Activated naive CD8-positive, alpha-beta T cell (primary cell): ENCODE data around the gene TMA7B.
"Not testable (repeated sequence)": the region's sequence is repeated elsewhere in the genome, so short reads cannot be mapped to it uniquely, and the experiment has no call there.

ENCODE experiments used
- H3K27ac Mint-ChIP-seq: one replicate; pipeline ENCODE4 v1.8.0; 2021; ENCODE audit warnings: mixed read lengths
- H3K27me3 Mint-ChIP-seq: one replicate; pipeline ENCODE4 v1.8.0; 2021; ENCODE audit warnings: mixed read lengths
- H3K36me3 Mint-ChIP-seq: one replicate; pipeline ENCODE4 v1.8.0; 2021; ENCODE audit warnings: mixed read lengths
- H3K4me1 Mint-ChIP-seq: one replicate; pipeline ENCODE4 v1.8.0; 2021; ENCODE audit warnings: low read depth, mixed read lengths
- H3K4me3 Mint-ChIP-seq: one replicate; pipeline ENCODE4 v1.8.0; 2021; ENCODE audit warnings: mild to moderate bottlenecking, mixed read lengths
- H3K9me3 Mint-ChIP-seq: one replicate; pipeline ENCODE4 v1.8.0; 2021; ENCODE audit warnings: low read depth, mixed read lengths

The TMA7B gene

DNA sequence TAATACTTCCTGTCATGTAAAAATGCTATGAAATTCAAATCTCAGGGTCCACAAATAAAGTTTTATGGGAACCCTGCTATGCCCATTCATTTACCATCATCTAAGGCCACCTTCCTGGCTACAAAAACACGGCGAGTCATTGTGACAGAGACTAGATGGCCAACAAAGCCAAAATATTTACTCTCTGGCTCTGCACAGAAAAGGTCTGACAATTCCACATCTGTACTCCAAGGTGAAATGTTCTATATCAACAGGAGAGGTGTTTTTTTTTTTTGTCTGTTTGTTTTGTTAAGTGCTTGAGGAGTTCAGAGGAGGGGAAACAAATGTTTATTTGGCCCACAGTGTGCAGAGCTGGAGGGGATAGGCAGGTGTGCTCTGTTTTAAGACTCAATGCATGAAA, 18.6 kb upstream of the TMA7B start:
- Mint-ChIP-seq H3K4me3 (peak overlapping the region; percentile 30), H3K4me1 (peaks cover 97% of the 10 kb centered on the region), H3K36me3 (peaks cover 3% of the 10 kb centered on the region), H3K27me3 (no peaks in the 10 kb centered on the region), H3K27ac (peak overlapping the region; percentile 97), H3K9me3 (no peaks in the 10 kb centered on the region)

DNA sequence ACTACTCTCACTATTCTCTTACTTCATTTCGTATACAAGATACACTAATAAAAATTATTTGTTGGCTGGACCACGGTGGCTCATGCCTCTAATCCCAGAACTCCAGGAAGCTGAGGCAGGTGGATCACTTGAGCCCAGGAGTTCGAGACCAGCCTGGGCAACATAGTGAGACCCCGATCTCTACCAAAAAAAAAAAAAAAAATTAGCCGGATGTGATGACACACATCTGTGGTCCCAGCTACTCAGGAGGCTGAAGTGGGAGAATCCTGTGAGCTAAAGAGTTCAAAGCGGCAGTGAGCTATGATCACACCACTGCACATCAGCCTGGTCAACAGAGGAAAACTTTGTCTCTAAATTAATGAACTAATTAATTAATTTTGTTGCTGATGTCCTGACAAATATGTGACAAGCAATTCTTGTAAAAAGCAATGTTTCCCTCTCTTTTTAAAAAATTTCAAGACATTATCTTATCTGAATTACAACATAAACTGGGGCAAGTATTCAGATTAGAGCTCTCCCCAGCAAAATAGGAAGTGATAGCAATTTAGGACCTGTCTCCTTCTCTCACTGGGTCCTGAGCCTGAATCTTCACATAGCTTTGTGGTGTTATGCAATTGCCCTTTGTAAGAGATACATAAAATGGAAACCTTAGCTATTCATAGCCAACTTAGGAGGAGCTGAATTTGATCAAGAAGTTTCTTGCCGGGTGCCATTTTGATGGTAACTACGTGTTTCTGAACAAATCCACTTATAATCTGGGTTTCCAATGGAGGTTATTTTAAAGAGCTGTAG, 17.6 kb upstream of the TMA7B start:
- Mint-ChIP-seq H3K27ac (peak overlapping the region; percentile 97), H3K9me3 (no peaks in the 10 kb centered on the region), H3K27me3 (no peaks in the 10 kb centered on the region), H3K36me3 (peaks cover 6% of the 10 kb centered on the region), H3K4me1 (peaks cover 97% of the 10 kb centered on the region), H3K4me3 (peak overlapping the region; percentile 84)

DNA sequence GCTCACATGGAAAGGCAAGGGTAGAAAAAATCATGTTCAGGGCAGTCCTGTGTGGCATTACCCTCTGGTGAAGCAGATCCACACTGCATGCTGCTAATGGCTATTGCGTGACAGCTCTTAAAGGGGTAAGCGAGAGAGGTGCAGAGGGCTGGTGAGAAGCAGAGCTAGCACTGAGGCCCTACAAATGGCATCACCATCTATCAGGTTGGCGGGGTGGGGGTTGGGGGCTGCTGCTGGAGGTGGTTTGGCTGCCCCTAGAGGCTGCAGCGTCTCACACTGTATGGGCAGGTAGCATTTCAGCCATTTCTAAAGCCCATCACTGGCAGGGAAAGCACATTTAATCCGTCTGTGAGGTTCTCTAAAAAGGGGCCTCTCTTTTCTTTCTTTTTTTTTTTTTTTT, 16.9 kb upstream of the TMA7B start:
- H3K36me3 Mint-ChIP-seq: peaks cover 6% of the 10 kb centered on the region
- H3K4me1 Mint-ChIP-seq: peaks cover 97% of the 10 kb centered on the region
- H3K9me3 Mint-ChIP-seq: no peaks in the 10 kb centered on the region
- no peaks in the 10 kb centered on the region for H3K27me3 Mint-ChIP-seq
- peak overlapping the region; percentile 97 for H3K27ac Mint-ChIP-seq
- H3K4me3 Mint-ChIP-seq: peak overlapping the region; percentile 84

DNA sequence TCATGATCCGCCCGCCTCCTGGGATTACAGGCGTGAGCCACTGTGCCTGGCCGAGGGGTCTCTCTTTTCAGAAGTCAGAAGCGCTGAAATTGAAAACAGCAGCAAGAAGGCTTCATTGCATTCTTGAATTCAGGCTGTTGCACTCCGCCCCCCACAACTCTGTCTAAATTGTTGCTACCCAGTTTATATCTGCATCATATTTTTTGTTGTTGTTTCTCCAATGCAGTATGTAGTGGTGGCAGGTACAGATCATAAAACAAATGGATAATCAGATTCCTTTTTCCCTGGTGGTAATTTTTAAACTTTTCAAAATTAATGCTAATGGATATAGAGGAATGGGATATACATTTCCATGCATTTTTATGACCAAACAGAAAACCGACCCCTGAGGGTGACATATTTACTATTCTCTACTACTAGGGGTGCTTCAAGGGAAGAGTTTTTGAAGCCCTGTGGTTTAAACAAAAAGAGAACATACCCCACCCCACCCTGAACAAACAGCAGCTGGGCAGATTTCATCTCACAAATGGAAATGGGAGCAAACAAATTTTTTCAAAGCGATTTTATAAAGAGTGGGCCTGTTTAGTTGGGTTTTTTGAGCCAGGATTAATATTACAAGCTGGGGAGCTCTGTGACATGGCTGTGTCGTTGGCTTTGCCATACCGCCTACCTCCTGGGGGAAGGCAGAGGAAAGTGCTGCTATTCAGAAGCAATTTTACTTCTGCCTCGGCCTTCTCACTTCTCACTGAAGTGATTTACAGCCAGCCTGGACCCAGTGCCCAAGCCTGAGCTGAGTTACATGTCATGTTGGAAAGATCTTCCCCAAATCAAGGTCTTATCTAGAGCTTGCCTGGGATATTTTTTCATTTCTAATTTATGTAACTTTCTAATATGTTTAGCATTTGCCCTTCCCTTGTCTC, 16.0 kb upstream of the TMA7B start:
- peak overlapping the region; percentile 97 for H3K27ac Mint-ChIP-seq
- H3K4me3 Mint-ChIP-seq: peak overlapping the region; percentile 84
- peaks cover 15% of the 10 kb centered on the region for H3K36me3 Mint-ChIP-seq
- no peaks in the 10 kb centered on the region for H3K27me3 Mint-ChIP-seq
- H3K4me1 Mint-ChIP-seq: peaks cover 97% of the 10 kb centered on the region
- H3K9me3 Mint-ChIP-seq: no peaks in the 10 kb centered on the region

DNA sequence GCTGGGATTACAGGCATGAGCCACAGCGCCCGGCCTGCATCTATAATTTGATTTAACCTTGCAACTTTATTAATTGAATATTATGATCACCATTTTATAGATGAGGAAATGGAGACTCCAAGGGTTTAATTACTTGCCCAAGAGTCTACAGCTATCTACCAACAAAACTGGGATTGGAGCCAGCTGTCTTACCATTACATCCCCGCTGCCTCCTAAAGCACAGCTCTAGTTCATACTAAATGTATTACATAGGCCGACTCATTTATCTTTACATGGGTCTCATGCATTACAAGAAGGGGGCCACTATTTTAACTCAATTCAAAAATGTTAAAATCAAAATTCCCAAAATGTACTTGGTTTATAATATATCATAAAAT, 14.1 kb upstream of the TMA7B start:
- H3K4me3 Mint-ChIP-seq: peak overlapping the region; percentile 20
- peaks cover 26% of the 10 kb centered on the region for H3K36me3 Mint-ChIP-seq
- peaks cover 100% of the 10 kb centered on the region for H3K4me1 Mint-ChIP-seq
- H3K27me3 Mint-ChIP-seq: no peaks in the 10 kb centered on the region
- peaks cover 4% of the 10 kb centered on the region for H3K9me3 Mint-ChIP-seq
- peak overlapping the region; percentile 97 for H3K27ac Mint-ChIP-seq

DNA sequence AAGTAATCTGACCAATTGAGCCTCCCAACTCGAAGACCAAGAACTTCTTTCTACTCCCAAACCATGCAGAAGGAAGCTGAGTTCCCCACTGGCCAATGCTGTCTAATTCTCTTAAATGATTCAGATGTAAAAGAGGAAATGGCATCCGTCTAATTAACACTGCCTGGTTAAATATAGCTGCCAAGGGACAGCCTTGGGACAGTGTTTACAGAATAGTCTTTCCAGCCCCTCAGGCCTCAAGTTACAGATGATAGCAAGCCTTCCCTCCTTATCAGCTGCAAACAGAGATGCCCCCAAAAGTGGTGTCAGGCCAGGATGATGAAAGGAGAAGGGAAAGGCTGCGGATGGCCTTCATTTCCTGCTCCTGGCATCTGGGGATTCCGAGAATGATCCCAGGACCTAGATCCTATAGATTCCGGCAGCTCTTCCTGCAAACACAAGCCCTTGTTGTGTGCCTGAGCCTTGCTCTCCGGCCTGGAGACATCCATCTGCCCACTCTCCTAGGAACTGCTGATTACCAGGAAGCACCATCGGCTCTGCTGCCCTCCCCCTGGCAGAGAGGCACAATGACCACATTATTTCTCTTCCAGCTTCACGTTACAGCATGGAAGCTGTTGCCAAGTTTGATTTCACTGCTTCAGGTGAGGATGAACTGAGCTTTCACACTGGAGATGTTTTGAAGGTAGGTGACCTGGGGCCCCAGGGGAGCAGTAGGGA, 13.5 kb upstream of the TMA7B start:
- peaks cover 100% of the 10 kb centered on the region for H3K4me1 Mint-ChIP-seq
- peaks cover 4% of the 10 kb centered on the region for H3K9me3 Mint-ChIP-seq
- H3K4me3 Mint-ChIP-seq: peak overlapping the region; percentile 79
- H3K27ac Mint-ChIP-seq: peak overlapping the region; percentile 97
- no peaks in the 10 kb centered on the region for H3K27me3 Mint-ChIP-seq
- peaks cover 29% of the 10 kb centered on the region for H3K36me3 Mint-ChIP-seq

DNA sequence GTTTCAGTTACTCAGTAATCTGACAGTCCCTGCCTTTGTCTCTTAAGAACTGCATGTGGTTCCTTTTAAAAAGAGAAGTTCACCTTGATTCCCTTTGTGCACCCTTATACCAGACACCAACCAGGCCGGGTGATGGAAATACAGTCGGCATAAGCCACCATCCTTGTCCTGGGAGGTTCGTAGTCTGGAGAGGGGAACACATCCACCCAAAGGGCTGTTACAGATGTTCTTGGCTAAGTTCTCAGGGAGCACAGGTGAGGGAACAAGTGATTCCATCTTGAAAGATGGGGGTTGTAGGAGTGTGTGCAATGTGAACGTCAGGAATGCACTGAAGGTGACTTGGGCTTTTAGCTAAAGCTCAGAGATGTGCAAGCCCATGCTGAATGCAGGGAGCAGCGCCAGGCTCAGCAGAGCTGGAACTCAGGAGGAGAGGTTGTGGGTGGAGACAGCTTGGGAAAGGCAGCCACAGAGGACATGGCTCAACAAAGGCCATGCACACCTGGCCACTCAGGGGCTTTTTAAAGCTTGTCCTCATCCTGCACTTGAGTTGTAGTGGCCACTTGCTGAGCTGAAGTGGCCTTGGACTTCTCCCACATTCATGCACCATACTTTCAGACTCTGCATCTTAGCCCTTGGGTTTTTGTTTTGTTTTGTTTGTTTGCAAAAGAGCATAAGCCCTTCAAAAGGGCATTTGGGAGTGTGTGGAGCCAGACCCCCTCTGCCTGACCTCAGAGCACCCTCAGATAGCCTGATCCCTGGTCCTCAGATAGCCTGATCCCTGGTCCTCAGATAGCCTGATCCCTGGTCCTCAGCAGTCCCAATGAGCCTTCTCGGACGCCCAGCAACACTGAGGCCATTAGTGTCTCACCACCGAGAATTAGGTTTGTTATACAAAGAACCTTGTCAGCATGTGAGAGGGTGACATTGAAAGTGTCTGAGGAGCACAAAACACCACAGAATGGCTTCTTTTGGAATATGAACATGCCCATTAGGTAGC, 12.7 kb upstream of the TMA7B start:
- Mint-ChIP-seq H3K36me3 (peaks cover 31% of the 10 kb centered on the region), H3K4me3 (peak overlapping the region; percentile 79), H3K27ac (peak overlapping the region; percentile 97), H3K9me3 (peaks cover 4% of the 10 kb centered on the region), H3K27me3 (no peaks in the 10 kb centered on the region), H3K4me1 (peaks cover 100% of the 10 kb centered on the region)

DNA sequence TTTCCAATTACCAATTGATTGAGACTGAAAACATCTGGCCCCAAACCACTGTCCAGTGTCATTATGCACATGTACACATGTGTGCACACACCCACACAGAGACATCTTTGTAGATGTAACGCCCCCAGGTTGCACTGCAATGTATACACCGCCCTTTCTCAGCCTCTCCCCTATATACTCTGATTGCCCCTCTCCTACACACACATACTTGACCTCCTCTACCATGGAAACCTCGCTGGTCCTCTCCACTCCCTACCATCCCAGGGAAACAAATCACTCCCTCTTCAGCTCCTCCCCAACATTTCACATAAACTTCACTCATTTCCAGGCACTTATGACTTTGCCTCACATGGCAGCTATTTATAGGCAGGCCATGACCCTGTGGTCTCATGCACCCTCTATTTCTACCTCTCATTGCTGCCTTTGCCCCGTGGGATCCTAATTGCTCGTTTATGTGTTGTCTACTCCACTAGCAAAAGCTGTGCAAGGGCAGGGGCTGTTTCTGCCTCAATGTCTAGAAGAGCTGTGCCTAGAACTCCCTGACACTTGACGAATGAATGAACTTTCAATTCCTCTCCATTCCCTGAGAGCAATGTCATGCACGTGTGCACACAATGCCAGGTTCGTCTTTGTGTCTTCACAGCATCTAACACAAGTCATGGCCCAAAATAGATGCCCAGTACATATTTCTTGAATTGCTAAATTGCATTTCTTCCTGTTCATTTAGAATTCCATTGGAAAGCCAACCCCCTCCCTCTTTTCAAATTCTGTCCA, 10.0 kb upstream of the TMA7B start:
- peak overlapping the region; percentile 97 for H3K27ac Mint-ChIP-seq
- peak overlapping the region; percentile 18 for H3K4me3 Mint-ChIP-seq
- H3K9me3 Mint-ChIP-seq: peaks cover 4% of the 10 kb centered on the region
- H3K27me3 Mint-ChIP-seq: no peaks in the 10 kb centered on the region
- peaks cover 30% of the 10 kb centered on the region for H3K36me3 Mint-ChIP-seq
- H3K4me1 Mint-ChIP-seq: peaks cover 100% of the 10 kb centered on the region

DNA sequence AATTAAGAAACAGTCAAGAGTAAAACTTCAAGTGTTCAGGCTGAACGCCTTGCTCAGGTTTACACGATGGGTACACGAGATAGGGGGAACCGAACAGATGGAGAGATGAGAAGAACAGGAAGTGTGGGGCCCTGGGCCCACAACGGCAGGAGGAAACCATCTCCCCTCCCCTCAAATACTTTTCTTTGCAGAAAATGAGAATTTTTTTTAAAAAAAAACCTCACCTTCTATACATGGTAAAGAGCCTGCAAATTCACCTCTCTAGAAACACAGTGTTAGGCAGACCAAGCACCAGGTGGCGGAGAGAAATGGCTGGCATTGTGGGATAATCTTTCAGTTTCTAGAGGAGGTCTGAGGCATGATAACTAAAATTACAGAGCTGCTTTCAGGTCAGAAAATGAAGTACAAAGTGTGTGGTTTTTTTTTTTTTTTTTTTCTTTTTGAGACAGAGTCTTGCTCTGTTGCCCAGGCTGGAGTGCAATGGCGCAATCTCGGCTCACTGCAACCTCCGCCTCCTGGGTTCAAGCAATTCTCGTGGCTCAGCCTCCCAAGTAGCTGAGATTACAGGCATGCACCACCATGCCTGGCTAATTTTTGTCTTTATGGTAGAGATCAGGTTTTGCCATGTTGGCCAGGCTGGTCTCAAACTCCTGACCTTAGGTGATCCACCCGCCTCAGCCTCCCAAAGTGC, 8.4 kb upstream of the TMA7B start:
- H3K4me3 Mint-ChIP-seq: peak overlapping the region; percentile 70
- H3K4me1 Mint-ChIP-seq: peaks cover 95% of the 10 kb centered on the region
- peaks cover 33% of the 10 kb centered on the region for H3K36me3 Mint-ChIP-seq
- H3K27me3 Mint-ChIP-seq, H3K9me3 Mint-ChIP-seq: not testable (repeated sequence)
- H3K27ac Mint-ChIP-seq: peak overlapping the region; percentile 97

DNA sequence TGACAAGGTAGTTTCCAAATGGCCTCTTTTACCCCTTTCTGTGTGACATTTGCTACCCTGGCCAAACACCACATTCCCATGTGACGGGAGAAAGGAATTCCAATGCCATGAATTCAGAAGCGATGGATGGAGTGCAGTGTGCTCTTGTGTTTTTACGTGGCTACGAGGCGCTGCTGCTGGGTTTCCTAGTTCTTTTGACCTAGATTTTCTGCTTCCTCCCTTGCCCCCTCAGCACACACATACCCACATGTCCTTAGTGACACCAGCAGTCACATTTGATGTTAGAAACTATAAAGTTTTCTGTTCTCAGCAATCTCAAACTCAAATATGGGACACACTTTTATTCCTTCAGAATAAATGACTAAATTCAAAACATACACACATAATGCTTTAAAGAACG, 7.8 kb upstream of the TMA7B start:
- Mint-ChIP-seq H3K9me3 (peaks cover 4% of the 10 kb centered on the region), H3K4me1 (peaks cover 95% of the 10 kb centered on the region), H3K27ac (peak overlapping the region; percentile 97), H3K27me3 (no peaks in the 10 kb centered on the region), H3K36me3 (peaks cover 35% of the 10 kb centered on the region), H3K4me3 (peak overlapping the region; percentile 70)

DNA sequence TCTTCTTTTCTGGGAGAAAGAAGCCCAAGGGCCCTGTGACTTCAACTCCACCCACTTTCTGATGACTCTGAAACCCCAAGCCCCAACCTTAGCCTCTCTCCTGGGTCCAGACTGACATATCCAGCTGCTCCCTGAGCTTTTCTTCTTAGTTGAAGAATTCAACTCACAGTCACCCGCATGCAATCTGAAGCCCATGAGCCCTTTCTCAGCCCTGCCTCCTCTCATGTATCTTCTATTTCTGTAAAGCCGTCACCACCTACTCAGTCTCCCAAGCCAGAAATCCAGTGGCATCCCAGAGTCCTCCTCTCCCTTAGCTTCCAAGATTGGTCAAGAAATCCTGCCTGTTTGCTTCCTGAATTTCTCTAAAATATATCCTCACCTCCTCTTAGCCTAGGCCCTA, 7.1 kb upstream of the TMA7B start:
- no peaks in the 10 kb centered on the region for H3K27me3 Mint-ChIP-seq
- peaks cover 38% of the 10 kb centered on the region for H3K36me3 Mint-ChIP-seq
- peaks cover 93% of the 10 kb centered on the region for H3K4me1 Mint-ChIP-seq
- H3K27ac Mint-ChIP-seq: peak overlapping the region; percentile 97
- H3K9me3 Mint-ChIP-seq: peaks cover 4% of the 10 kb centered on the region
- peak overlapping the region; percentile 70 for H3K4me3 Mint-ChIP-seq

DNA sequence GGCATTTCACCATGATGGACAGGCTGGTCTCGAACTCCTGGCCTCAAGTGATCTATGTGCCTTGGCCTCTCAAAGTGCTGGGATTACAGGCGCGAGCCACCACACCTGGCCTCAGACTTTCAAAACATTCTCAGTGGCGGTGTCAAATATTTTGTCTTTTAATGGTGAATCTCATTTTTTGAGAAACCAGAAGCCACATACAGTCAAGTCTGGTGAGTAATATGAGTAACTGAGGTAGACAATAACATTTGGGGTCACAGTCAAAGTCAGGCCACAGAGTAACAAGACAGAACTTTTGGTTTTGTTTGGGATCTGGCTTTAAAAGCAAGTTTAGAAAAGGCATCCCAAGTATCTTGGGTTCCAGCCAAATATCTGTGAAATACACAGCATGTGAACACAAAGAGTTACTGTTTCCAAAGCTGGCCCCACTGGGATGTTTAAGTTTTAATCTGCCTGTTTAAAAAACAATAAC, 5.6 kb upstream of the TMA7B start:
- Mint-ChIP-seq H3K9me3 (peaks cover 4% of the 10 kb centered on the region), H3K36me3 (peaks cover 34% of the 10 kb centered on the region), H3K27me3 (no peaks in the 10 kb centered on the region), H3K4me3 (peak overlapping the region; percentile 38), H3K27ac (peak overlapping the region; percentile 97), H3K4me1 (peaks cover 93% of the 10 kb centered on the region)

DNA sequence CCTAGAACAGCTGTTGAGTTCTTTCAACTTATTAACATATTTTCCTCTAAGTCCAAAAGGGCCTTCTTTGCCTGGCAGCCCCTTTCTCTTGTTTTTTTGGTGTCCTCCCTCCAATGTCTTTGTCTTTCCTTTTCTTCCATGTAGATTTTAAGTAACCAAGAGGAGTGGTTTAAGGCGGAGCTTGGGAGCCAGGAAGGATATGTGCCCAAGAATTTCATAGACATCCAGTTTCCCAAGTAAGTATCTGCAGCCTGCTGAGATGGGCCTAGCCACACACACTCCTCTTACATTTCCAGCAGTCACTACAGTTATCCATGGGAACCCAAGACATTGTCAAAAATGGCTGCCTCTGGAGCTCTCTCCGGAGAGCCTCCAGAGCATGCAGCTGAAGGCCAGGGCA, 4.5 kb upstream of the TMA7B start:
- peaks cover 33% of the 10 kb centered on the region for H3K36me3 Mint-ChIP-seq
- peak overlapping the region; percentile 97 for H3K27ac Mint-ChIP-seq
- peaks cover 93% of the 10 kb centered on the region for H3K4me1 Mint-ChIP-seq
- H3K4me3 Mint-ChIP-seq: peak overlapping the region; percentile 38
- no peaks in the 10 kb centered on the region for H3K27me3 Mint-ChIP-seq
- no peaks in the 10 kb centered on the region for H3K9me3 Mint-ChIP-seq
